ENCODE measurements around the gene ERICH4. TPM values are rescaled to one million over a fixed set of nuclear protein-coding genes. Genes with fewer than 3 reads are reported as not detected.

The ERICH4 gene
- total and polyA plus RNA-seq, 2 of the 8 experiments (the other 6 are each of a cell fraction or from before 2014, with no cell fraction given): not detected

DNA sequence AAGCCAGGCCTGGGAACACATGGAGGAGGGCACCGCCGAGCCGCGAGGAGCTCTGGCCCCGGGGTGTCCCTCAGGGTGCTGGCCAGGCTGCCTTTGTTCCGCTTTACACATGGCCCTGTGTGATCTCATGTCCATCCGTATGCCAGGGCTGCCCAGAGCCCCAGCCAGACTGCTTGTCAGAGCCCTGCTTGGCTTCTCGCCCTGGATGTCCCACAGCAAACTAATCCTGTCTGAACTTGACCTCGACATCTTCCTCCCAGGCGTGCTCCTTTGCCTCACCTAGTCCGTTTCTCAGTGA lies 31.0 kb upstream of the ERICH4 start:
- Histone ChIP-seq H3K79me2 (ENCODE audit: control insufficient read depth in 1 of 2, insufficient read depth in 2 of 2, low read length in 2 of 2) (no peaks in the 10 kb centered on the region), H3K27me3 (replicated peaks in 1 of 4; ENCODE audit: control insufficient read depth in 3 of 4, extremely low read depth in 1 of 4, insufficient read depth in 3 of 4, low read length in 3 of 4) (no peaks in the 10 kb centered on the region; a peak in 1 of 7 replicates), H3K56ac (replicated peaks; ENCODE audit: insufficient read length, low read depth, low read length) (no peak overlapping the region), H3K23me2 (ENCODE audit: low read depth, low read length) (no peaks in the 10 kb centered on the region), H2AK5ac (ENCODE audit: low read depth, low read length) (no peak overlapping the region), H3K9ac (replicated peaks in 1 of 4; ENCODE audit: extremely low read depth in 1 of 4, low read depth in 3 of 4, low read length in 3 of 4) (no peak overlapping the region), H2BK15ac (ENCODE audit: low read length) (no peak overlapping the region), H4K8ac (ENCODE audit: extremely low read depth, insufficient read depth, low read length) (no peak overlapping the region), H4K20me1 (replicated peaks in 1 of 2; ENCODE audit: control insufficient read depth in 1 of 2, insufficient read depth in 2 of 2, low read length in 2 of 2) (peaks cover 0 to 5% of the 10 kb centered on the region in 2 experiments), H3K14ac (ENCODE audit: insufficient read length) (no peak overlapping the region), H3K23ac (ENCODE audit: insufficient read length) (no peak overlapping the region), H2BK20ac (ENCODE audit: low read length) (no peak overlapping the region), H3K4ac (replicated peaks; ENCODE audit: insufficient read length, low read depth, low read length) (no peak overlapping the region), H2AFZ (ENCODE audit: low read length) (no peak overlapping the region), H2BK12ac (ENCODE audit: low read depth, low read length) (no peak overlapping the region), H3K4me3 (ENCODE audit: extremely low read depth in 1 of 4, insufficient read depth in 2 of 4, low read depth in 3 of 4, low read length in 4 of 4) (no peak overlapping the region), H3K4me2 (ENCODE audit: insufficient read depth in 1 of 2, low read depth in 2 of 2, low read length in 2 of 2) (no peak overlapping the region), H2BK5ac (ENCODE audit: low read depth, low read length) (no peak overlapping the region), H3K36me3 (ENCODE audit: control insufficient read depth in 2 of 4, insufficient read depth in 4 of 4, low read length in 3 of 4) (peaks cover 2 to 9% (median 4%) of the 10 kb centered on the region in 4 experiments; a peak in 4 of 8 replicates), H3K18ac (ENCODE audit: extremely low read depth, low read length) (no peak overlapping the region), H3K4me1 (replicated peaks in 1 of 4; ENCODE audit: control insufficient read depth in 3 of 4, insufficient read depth in 4 of 4, low read length in 3 of 4) (peaks cover 0 to 5% (median 1%) of the 10 kb centered on the region in 4 experiments; a peak in 5 of 7 replicates), H3K27ac (ENCODE audit: low read depth, low read length) (no peak overlapping the region), H4K5ac (ENCODE audit: insufficient read length, low read depth, low read length) (no peak overlapping the region), H2BK120ac (replicated peaks; ENCODE audit: low read depth, low read length) (no peak overlapping the region), H4K91ac (replicated peaks; ENCODE audit: insufficient read length, low read length) (no peak overlapping the region), H3K79me1 (ENCODE audit: low read depth, low read length) (no peaks in the 10 kb centered on the region), H3K9me3 (ENCODE audit: insufficient read depth in 2 of 2, low read depth in 1 of 2, low read length in 1 of 2) (no peaks in the 10 kb centered on the region)
- TF ChIP-seq KDM1A (IDR thresholded peaks at IDR 0.05; ENCODE audit: borderline replicate concordance, low read length): no peak
- FAIRE-seq: no peak
- DNase-seq (ENCODE audit: low read depth in 1 of 2, low spot score in 2 of 2): no peak
- ChIA-PET CTCF (ENCODE audit: partially characterized antibody) (interaction anchor here (1.0 to 1.3 kb wide), 2 partner anchors 19 to 33 kb away, joined by 3 to 4 read pairs; no protein-coding TSS in a partner anchor), POLR2A (ENCODE audit: partially characterized antibody) (interaction anchor here (1.6 kb wide), 1 partner anchor 17 kb away, joined by 5 read pairs; no protein-coding TSS in a partner anchor)
- WGBS, 2 experiments (ENCODE audit: extremely low coverage in 1 of 2, insufficient coverage in 1 of 2, insufficient read length in 1 of 2, insufficient replicate concordance in 2 of 2, low coverage in 1 of 2, low lambda C conversion rate in 2 of 2, missing lambda C conversion rate in 1 of 2): 77% methylated on average over 11 of the region's 11 CpGs; no CpG with 5 or more reads in 1 of the 2 experiments
